Activated CD8-positive, alpha-beta memory T cell treated with anti-CD3 and anti-CD28 coated beads, Interleukin-2, amount 50 U/mL, for 1 hour (primary cell): ENCODE measurements around the gene DLAT.
"Not testable (repeated sequence)": the region's sequence is repeated elsewhere in the genome, so short reads cannot be mapped to it uniquely, and the experiment has no call there.

Source experiments
- DNase-seq: peaks from one replicate; pipeline ENCODE4 v3.0.0-alpha.2; 2020; ENCODE audit errors: extremely low read depth

DLAT gene

DNA sequence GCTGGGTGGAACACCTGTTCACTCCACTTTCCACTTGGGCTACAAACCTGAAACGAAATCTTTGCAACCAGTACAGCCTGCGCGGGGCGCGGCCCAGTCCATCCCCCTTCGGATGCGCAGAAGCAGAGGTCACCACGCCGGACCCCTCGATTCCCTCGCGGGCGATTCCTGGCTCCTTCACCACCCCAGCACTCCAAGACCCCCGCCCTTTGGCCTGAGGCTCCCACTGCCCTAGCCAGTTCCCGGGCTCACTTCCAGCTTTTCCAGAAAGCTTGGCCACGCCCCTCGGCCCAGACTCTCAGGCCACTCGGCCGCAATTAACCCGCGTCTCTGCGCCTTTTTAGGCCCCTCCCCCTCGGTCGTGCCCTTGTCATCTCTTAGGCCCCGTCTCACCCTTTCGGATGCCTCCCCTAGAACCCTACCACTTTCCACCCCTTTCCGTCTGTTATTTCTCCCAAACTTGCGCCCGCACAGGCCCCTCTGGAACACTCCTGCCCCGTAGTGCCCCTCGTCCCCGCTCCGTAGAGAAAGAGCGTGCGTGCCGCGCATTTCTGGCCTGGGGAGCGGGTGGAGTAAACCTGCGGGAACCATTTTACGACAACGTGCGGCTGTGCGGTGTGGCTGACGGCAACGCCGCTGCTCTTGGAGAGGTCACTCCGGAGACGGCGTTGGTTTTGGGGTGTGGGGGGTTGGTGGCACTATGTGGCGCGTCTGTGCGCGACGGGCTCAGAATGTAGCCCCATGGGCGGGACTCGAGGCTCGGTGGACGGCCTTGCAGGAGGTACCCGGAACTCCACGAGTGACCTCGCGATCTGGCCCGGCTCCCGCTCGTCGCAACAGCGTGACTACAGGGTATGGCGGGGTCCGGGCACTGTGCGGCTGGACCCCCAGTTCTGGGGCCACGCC, at the start of gene DLAT:
Gene DLAT, plus strand, starts transcription at position 636 of the 906 bp plus-strand sequence. Its CDS starts 65 bp downstream, at position 701.
- DNase-seq, result peak; percentile 53

DNA sequence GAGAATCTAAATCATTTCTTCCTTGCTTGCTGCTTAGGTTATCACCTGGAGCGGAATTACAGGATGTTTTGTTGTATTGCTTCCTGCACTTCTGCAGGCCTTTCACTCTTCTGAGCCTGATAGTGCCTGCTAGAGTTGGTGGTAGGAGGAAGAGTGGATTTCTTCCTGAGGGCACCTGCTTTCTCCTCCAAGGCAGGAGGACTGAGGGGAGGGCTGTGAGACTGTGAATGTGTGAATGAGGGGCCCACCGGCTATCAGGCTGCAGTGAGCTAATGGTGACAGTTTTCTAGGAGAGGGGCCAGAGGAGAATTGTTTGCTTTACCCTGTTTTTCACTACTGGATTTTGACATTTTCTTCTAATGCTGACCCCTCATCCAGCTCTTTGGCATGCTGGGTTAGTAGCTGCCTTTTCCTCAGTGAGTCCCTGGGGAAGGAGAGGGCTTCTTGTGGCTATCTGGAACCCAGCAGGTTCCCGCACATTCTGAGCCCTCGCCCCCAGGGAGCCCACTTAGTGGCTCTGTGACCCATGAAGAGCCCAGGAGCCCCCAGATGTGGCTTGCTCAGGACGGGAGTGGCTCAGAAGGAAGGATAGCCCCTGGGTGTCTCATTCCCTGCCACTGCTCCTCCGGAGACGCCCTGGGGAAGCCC, 49.0 kb upstream of the DLAT start:
- DNase-seq, result no peak

DNA sequence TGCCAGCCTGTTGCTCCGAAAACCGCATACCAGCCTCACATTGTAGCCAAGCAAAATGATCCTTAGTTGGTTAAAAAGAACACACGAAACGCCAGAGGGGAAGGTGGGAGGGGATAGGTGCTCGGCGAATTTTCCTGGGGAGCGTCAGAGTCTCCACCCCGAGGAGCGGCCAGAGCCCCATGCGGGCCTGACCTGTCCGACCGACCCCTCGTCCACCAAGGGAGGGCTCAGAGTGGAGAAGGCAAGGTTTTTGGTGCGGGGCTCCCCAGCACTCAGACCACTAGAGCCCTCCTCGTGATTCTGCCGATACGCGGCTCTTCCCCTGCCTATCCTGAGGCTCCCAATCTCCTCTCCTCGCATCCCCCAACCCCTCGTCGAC, 48.5 kb upstream of the DLAT start:
- no peak for DNase-seq

DNA sequence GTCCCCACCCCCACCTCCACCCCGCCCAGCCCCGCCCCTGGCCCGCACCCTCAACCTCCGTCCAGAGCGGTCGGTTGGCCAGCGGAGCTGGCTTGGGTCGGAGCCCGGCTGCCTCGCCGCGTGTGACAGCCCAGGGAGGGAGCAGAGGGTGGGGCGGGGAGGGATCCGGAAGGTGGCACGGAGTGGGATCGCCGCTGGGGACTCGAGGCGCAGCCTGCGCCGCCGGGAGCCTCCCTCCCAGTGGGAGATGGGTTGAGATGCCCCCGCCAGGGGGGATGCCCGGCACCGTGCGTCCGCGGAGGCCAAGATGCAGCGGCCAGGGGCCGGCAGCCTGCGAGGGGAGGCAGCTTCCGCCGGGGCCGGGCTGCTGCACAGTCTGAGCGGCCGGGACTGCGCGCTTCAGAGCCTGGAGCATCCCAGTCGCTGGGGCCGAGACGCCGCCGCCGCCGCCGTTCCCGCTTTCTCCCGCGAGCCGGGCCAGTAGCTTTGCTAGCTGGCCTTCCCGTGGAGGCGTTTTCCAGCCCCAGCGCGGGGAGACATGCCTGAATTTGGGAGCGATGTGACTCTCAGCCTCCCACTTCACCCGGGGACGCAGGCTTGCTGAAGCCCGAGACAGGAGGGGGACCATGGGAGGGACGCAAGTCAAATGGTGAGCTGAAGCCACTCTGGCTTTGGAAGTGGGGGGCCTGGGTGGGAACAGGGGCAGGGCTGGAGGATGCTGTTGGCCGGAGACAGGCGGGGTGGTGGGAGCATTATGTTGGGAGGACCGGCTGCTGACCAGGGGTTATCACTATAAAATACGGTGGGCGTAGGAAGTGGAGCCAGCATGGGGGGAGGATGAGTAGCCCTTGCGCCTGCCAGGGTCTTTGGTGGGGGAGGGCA, 47.8 kb upstream of the DLAT start:
- no peak for DNase-seq

DNA sequence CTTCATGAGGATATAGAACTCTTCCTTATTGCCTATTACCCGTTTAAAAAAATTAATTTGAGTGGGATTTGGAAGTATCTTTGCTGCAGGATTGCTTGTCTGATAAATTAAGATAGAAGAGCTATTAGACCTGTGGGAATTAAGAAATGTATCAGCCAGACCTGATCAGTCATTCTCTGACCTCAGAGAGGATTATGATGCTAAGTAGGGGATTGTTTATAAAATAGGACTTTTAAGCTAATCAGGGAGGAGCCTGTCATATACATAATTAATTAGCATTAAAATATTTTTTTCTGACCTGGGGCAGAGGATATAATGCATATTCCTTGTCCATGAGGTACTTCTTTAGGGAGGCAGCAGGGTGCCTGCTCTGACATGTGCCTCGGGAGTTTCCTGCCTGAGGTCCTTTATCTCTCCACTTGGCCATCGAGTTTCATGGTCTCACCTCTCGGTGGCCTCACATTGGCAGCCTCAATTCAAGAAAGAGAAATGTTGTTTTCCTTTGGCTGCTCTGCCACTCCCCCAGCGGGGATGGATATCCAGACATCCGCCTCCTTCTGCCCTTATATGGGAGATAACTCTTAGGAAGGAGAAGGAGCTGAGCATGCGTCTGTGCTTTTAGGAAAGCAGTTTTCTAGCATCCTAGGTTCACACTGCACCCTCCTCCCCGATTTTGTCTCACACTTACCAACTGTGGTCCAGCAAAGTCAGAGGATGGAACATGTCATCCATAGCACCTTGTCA, 47.0 kb upstream of the DLAT start:
- DNase-seq, result no peak

DNA sequence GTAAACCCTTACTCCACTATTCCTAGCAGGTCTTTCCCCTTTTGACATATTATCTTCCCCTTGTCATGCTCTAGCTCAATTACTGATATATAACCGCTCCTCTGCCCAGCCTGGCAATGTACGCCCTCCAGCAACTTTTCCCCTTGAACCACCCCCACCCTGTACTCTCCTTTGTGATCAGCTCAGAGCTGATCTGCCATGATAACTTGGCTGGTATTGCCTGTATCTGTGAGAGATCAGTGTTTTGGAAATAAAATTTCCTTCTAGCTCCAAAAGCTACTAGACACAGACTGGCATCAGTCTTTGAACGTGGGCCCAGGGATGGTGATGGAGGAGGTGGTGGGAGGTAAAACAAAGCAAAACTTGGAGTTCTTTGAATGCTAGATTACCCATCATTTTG, 45.1 kb upstream of the DLAT start:
- DNase-seq, result no peak

DNA sequence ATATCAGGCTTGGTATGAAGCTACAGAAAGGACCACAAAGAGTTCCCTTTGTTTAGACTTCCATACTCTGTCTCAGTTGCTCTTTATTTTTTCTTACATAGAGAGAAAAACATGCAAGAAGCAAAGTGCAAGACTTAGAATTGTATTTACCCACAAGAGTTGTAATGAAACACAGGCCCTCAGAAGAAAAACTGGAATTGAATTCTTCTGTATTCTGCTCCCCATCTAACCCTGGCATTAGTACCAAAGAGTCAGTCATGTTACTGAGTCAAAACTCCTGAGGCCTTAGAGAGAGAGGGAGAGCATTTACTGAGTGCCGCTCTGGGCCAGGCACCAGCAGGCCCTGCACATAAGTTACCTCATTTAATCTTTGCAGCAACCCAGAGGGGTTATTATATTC, 43.9 kb upstream of the DLAT start:
- DNase-seq, result no peak

DNA sequence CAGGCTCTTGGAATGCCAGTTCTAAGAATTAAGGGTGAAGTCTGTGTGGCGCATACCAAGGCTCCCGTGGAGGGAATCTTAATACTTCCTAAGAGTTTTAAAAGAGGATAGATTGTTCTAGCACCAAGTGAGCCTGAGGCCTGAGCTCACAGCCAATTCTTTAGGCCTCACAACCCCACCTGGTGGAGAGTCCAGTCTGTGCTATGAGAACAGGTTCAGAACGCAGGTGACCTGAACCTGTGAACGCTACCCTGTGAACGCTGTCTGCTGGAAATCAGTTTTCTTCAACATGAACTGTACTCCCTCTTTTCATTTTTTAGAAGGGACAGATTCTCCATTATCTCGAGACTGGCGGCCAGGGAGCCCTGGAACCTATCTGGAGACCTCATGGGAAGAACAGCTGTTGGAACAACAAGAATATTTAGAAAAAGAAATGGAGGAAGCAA, 43.2 kb upstream of the DLAT start:
- DNase-seq, result peak; percentile 11

DNA sequence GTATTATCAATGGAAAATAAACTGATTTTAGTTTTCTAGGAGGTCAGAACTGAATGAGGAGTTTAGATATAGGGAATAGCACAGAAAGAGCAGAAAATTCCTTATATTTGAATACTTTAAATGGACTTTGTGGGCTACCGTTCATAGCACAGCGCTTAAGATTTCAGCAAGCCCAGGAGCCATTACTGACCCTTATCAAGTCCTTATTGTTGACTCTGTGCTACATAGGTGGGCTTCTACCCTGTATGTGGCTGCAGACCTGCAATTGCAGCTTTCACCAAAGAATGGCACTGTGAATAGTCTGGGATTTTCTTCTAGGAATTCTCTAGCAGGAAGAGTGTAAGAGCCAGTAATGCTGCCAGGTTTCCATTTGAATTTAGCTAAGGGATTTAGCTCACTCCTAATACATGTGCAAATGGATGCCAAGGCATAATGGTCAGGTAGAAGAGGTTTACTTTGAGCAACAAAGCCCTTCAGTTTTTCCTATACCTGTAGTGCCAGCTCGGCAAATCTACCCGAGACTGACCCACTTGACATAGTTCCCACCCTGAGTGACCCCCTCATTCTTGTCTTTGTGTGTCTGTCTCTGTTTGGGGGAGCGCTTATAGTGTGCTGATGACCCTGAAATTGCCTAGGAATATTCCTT, 42.5 kb upstream of the DLAT start:
- no peak for DNase-seq

DNA sequence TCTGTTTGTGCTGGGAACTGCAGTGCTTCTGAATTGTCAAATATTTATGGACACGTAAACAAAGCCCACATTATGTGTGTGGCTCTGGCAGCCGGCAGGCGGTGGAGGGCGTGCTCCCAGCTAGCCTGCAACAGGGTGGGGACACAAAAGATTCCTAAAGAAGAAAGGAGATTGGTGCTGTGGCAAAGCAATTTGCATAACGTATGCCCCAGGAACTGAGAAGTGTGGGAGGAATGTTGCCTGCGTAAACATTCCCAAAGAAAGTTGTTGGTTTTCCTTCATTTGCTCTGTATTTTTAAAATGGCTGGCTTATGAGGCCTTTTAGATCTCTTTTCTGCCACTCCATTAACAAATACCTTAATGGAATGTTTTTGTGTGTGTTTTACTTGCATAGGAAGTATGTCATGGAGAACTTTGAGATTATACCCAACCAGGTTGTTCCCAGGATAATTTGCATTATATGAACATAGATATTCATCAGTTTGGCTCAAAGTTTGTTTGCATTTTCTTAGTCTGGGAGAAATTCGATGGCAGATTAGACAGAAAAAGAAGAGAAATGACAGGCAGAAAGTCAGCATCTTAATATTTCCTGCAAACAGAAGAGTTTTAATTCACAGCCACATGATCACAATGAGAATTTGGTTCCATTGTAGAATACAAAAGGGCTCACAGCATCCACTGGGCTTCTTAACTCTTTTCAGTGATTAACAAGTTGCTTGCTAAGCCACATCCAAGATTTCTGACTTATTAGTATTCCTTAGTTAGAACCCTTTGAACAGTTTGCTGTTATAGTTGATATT, 41.8 kb upstream of the DLAT start:
- no peak for DNase-seq

DNA sequence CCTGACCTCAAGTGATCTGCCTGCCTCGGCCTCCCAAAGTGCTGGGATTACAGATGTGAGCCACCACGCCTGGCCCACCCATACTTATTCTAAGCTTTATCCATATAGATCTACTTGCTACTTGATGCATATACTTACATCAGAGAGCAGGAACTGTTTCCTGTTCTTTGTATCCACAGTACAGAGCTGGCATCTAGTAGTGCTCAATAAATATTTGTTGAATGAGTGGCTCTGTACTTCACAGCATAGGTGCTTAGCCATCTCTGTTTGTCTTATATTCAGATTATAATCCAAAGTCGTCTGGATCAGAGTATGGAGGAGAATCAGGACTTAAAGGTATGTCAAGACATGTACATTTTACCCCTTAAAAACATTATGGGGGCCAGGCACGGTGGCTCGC, 38.6 kb upstream of the DLAT start:
- DNase-seq, result no peak

DNA sequence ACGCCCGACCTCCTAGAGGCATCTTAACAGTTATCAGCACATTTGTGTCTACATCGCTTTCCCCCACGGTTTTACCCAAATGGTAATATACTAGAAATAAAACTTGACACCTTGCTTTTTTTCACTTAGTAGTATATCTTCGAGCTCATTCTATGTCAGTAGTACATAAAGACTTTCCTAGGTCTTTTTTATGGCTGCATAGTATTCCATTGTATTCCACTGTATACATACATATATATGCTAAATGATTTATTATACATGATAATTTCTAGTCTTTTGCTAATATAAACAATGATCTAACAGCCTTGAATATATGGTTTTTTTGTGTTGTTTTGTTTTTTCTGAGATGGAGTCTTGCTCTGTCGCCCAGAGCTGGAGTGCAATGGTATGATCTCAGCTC, 34.8 kb upstream of the DLAT start:
- DNase-seq, result no peak

DNA sequence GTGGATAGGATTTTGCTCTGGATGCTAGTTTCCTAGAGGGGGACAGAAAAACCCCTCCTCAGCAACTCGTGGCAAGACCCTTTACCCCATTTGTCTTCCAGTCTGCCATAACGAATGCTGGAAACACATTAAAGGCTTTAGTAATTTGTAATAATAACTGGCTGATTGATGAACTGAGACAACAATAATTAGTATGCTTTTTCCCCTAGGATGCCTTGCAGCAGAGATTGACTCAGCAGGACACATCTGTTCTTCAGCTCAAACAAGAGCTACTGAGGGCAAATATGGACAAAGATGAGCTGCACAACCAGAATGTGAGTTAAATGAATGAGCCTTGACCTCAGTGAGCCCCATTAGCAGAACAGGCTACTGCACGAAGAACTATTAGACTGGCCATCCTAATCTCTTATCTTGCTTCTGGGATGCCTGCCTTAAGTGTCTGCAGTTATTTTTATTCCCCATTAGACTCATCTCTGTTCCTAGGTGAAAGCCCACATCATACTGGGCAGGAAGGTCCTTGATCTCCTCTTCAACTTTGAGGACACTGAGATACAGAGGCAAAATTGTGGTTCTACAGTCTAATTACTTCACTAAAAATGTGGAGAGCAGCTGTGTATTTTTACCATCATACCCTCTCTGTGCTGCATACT, 32.9 kb upstream of the DLAT start:
- no peak for DNase-seq

DNA sequence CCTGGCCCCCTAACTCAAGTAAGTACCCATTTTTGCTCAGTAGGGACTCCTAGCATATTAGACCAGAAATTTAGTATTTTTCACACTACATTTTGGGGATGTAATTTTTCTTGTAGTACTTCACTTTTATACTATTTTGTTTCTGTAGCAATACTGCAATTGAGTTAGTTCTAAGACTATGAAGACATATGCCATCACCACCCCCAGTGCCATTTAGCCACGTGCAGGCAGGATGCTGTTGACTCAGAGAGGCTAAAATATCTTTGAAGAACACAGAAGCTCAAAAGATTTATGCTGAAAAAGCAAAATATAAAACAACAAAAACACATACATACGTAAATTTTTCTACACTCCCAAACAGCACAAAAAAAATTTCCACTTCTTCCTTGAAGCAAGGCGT, 29.1 kb upstream of the DLAT start:
- no peak for DNase-seq

DNA sequence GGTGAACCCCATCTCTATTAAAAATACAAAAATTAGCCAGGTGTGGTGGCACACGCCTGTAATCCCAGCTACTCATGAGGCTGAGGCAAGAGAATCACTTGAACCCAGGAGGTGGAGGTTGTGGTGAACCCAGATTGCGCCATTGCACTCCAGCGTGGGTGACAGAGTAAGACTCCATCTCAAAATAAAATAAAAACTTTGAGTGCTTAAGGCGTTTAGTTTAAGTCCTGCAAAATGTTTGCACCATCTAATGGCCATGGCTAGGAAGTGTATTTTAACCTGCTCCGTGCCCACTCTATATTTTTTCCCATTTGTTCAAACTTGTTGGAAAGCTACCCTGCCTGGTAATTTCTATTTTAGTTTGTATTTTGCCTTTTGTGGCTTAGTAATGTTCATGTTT, 28.5 kb upstream of the DLAT start:
- DNase-seq, result not testable (repeated sequence)

DNA sequence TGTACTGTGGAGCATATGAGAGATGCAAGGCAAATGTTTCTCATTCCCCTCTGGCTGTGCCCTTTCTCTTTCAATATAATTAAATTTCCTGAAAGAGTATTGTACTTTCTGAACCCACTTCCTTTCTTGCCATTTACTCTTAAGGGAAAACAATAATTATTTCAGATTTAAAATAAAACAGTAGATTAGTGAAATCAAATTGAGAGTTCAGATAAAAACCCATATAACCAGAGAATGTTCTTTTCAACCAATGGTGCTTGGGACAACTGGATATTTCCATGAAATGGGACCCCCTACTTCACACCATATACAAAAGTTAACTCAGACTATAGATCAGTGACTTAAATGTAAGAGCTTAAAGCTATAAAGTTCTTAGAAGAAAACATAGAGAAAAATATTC, 26.1 kb upstream of the DLAT start:
- no peak for DNase-seq

DNA sequence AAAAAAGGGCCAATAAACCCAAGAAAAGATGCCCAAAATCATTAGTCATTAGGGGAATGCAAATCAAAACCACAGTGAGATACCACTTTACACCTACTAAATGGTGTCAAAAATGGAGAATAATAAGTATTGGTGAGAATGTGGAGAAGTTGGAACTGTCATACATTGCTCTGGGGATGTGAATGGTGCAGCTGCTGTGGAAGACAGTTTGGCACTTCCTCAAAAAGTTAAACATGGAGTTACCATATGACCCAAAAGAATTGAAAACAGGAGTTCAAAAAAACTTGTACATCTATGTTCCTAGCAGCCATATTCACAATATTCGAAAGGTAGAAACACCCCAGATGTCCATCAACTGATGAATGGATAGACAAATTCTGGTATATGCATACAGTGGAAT, 24.5 kb upstream of the DLAT start:
- no peak for DNase-seq

DNA sequence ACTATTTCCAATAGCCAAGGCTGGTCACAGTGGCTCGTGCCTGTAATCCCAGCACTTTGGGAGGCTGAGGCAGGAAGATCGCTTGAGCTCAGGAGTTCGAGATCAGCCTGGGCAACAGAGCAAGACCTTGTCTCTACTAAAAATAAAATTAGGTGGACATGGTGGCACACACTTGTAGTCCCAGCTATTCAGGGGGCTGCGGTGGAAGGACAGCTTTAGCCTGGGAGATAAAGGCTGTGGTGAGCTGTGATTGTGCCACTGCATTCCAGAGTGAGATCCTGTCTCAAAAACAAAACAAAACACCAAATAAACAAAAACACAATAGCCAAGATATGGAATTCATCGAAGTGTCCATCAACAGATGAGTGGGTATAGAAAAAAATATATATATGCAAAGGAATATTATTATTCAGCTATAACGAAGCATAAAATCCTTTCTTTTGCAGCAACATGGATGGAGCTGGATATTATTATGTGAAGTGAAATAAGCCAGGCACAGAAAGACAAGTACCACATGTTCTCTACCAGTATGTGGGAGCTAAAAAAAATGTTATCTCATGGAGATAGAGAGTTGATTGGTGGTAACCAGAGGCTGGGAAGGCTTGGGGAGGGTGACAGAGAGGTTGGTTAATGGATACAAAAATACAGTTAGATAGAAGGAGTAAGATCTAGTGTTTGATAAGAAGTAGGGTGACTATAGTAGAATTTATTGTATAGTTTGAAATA, 22.6 kb upstream of the DLAT start:
- no peak for DNase-seq

DNA sequence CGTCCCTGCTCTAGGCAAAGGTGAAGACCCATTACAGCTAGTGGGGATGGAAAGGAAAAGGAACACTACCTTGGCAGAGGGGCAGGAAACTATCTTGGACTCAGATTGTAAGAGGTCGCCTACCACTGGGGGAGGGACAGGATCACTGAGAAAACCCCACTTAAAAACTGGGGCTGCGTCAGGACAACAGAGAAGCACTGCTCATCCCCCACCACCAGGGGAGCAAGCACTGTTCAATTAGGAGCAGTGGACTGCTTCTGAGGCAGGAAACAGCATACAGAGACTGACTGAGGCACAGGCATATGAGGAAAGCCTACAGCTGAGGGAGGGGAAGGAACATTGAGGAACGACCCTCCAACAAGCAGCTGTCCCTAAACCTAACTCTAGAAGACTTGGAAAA, 20.8 kb upstream of the DLAT start:
- no peak for DNase-seq
